GM19328 (cell line): Measurements from ENCODE around the gene BRD4.

Experiments
- ATAC-seq: cut with Tn5 transposase; IDR thresholded peaks from one replicate; pipeline ENCODE4 v1.9.1; 2021; ENCODE audit warnings: mild to moderate bottlenecking, moderate library complexity; ENCODE audit not compliant: unreplicated experiment

BRD4 gene

GRCh38 chr19:15251010-15251748 is 81.2 kb downstream of the BRD4 start:
- ATAC-seq = no peak

DNA sequence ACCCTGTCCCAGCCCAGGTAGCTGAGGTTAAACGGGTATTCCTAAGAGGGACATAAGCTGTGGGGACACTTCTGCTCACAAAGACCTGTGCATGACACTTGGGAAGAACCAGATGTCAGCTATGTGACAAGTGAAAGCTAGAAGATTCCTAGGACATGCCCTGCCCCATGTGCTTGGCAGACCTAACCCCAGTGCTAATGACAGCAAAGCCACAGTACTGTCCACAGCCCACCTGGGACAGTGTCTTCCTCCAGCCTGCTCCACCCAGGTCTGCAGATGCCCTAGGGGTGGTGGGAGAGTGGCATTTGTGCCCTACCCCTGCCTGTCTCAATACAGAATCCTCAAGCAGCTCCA is 81.7 kb downstream of the BRD4 start:
- no peak for ATAC-seq

DNA sequence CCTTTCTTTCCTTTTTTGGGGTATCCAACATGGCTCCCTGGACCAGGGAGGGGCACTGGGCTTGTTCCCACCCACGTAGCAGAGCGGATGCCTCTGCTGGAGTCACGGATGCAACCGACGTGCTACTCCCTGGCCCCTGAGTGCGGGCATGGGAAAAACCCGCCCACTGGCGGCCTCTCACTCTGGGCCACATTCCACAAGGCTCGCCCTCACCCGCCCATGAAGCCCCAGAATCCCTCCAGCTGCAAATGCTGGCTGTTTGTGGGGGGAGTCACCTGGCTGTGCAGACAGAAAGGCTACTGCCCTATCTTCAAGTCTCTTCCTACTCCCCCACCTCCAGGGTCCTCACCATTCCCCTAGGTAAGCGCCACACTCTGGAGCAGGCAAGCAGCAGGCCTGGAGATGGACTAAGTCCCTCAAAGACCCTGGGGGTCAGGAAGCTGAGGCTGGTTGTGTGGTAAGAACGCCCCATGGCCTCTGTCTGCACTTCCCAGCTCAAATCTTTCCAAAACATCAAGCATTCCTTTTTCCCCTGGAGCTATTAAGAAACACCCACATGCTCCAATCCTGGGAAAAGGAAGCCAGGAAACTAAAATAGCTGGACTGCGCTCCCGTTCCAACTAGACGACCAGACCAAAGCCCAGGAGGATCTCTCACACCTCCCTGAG is 82.2 kb downstream of the BRD4 start:
- no peak for ATAC-seq

GRCh38 chr19:15249528-15249874 is 82.8 kb downstream of the BRD4 start:
- ATAC-seq = no peak

- ATAC-seq = no peak
Measured at GRCh38 chr19:15248648-15249527, 83.5 kb downstream of the BRD4 start.

DNA sequence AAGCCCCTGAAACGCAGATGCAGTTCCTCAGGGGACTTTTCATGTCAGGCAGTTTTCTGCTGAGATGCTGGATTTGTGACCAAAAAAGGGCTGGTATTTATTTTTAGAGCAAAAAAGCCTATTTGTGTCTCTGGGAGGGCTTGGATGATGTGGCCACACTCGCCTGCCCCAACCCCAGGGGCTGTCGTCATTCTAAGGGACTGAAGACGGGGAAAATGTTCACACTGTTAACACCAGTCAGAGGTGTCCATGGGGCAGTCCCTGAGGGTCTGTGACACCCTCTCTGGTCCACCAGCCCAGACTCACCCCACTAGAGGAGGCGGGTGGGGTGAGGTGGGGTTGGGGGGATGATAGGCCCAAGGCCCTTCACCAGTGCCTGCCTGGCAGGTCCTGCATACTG is 84.2 kb downstream of the BRD4 start:
- no peak for ATAC-seq

DNA sequence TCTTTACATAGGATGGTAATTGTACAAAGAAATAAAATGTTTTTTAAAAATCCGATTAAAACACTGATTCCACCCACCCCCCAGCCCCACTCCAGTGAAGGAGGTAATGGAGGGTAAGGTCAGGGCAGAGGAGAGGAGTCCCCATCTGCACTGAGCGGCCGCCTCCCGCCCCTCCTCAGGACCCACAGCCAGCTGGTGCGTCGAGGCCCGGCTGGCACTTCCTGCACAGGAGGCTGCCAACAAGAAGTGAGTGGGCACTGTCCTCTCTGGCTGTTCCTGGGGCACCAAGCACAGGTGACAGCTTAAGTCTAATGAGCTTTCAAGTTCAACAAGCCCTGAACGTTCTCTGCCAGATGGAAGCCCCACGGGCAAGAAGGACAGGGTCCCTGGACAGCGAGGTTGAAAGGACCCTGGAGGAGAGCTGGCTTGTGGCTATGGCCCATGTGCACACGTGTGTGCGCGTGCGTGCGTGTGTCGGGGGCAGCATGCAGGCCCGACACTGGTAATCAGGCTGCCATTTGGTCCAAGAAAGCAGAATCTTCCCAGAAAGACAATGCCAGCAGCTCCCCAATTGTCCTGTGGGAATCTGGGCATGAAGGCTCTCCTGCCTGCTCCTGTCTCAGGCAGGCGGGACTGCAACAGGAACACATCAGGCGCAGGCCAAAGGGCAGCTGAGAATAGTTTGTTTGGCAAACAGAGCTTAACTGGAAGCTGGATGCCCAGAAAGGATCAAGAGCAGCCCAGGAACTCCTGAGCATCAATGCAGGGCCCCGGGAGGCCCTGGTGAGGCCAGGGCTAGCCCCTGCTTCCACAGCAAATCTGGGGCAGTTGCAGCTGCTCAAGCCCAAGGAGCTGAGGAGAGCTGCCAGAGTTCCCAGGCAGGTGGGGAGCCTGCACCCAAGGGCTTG is 85.0 kb downstream of the BRD4 start:
- ATAC-seq = no peak

DNA sequence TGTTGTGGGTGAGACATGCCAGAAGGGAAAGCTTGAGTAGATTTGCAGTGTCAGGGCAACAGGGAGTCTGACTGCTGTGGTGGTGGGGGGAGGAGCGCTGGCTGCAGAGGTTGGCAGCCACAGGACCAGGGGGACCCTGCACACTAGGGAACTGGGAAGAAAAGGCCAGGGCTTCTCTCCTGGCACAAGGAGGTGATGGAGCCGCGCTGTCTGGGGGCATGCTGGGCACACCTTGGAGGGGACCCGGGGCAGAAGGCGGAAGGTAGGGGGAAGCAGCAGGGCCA is 86.2 kb downstream of the BRD4 start:
- ATAC-seq = no peak

DNA sequence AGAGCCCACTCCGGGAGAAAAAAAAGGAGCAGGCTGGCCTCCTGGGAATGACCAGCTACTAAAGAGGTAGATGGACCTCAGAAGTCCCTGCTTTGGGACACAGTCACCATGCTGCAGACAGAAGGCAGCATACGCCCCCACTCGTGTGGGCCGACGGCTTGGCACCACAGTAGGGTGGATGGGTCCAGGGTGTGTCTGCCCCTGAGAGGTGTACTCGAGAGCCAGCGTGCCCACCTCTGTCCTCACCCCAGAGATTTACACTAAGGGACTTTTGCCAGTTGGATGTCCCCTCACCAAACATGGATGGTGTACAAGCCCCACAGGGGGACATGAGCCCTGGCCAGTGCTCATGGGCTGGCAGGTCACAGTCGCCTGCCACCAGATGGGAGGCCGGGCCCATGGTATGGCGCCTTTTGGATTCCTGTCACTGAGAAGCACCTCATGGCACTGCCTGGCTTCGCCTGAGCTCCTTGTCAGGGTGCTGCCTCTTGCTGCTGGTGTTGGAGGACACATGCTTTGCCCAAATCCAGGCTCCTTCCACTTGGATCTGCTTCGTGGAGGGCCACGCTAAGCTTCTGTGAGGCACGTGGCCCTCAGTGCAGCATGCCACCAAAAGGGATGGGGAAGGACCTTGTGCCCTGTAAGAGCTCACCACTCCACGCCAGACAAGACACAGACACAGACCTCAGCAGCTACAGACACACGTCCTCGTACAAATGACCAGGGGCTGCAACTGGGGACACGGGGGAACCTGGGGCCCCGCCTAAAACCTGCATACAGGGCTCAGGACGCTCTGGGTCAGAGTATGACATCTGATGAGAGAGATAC is 86.8 kb downstream of the BRD4 start:
- no peak for ATAC-seq

DNA sequence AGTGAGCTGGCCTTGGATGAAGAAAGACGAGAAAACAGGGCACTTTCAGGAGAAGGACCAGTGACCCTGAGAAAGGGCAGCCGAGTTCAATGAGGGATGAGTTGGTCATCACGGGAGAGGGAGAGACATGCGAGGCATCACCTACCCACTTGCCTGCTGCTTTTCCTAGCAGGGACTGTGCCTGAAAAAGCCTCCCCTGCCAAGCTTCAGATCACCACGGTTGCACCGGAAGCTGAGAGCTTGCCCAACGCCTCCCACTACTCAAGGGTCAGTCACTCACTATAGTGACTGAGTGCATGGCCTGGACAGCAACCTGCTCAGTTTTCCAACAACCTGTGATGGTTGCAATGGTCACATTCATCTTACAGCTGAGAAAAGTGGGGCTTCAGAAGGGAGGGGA is 87.5 kb downstream of the BRD4 start:
- ATAC-seq = no peak

GRCh38 chr19:15244106-15244803 is 88.1 kb downstream of the BRD4 start:
- no peak for ATAC-seq

DNA sequence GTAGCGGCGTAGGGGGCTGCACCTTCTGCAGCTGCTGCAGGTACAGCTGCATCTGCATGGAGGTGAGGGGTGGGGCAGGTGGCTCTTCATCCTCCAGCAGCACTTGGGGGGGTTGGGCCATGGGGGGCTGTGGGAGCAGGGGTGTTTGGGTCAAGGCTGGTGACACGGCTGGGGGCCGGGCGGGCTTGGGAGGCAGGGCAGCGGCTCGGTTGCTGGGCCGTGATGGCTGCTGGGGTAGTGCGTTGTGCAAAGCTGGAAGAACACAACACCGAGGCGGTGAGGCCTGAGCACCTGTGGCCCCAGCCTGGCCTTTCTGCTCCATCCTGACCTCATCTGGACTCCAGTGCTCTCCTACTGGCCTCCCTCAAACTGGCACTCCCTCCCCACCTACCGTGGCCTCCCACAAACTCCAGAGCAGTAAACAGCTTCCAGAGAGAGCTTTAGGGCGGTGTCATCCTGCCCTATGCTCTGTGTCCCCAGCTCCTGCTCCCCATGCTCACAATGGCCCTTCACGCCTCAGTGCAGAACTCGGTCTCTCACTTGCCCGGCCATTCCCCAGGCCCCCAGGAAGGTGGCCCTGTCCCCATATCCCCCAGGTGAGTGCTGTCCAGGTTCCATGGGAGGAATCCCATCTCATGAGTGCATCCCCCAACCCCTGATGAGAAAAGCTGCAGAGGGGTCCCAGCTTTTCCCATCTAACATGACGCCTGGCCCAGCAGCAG is 88.9 kb downstream of the BRD4 start:
- no peak for ATAC-seq

DNA sequence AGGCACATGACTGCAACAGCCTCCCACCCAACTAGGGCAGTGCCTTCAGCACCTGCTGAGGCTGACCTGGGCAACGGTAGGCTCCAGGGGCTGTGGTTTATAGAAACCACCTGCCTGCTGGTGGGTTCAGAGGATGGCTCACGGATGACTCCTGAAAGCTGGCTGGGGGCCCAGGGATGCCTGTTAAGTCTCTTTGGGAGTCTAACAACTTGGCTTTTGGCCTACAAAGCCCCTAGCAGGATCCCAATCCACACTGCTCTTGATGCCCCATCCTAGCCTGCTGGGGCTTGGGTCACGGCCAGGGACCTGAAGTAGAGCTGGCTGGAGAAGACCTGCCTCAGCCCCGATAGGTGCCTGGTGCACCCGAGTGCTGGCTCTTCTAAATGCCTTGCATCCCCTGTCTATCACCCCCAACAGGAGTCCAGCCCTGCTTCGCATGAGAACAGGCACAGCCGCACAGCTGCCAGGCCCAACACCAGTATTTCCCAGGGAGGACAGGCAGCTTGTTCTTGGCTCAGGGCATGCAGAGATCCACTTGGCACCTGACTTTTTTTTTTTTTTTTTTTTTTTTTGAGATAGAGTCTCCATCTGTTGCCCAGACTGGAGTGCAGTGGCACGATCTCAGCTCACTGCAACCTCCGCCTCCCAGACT is 91.0 kb downstream of the BRD4 start:
- no peak for ATAC-seq

DNA sequence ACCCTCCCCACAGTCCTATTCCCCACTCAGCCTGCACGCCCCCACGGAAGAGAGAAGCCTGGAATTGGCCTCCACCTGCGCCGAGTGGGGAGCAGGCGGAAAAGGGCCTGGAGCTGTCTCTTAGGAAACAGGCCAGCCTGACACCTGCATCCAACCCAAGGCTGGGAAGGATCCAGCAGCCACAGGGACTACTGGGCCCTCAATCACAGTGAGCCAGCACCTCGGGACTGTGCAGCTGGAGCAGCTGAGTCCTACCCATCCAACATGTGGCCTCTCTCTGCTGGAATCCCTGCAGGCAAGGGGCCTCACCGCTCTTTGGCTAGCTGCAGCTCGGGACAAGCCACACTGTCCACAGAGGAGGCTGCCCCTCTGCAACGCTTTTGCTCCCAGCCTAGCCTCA is 91.8 kb downstream of the BRD4 start:
- no peak for ATAC-seq

DNA sequence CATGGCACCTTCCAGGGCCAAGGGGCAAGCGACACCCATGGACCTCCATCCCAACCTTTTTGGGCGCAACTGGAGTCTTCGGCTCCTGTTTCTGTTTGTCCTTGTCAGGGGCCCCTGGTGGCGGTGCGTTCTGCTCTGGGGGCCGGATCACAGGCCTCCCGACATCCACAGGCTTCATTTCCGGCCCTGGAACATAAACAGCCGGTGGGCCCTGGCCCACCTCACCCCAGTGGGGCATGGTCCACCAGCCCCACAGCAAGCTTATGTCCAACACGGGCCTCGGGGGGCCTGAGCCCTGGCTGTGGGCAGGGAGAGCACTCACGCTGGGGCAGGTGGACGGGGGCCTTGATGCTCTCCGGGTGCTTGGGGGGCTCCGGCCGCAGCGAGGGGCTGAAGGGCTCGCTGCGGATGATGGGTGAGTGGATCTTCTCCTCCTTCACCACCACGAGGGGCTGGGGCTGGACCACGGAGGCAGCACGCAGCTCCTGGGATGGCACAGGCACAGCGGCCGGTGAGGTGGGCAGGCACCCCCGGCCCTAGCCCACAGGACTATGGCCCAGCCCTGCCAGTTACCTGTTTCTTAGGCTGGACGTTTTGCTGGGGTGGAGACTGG is 92.9 kb downstream of the BRD4 start:
- ATAC-seq = no peak

DNA sequence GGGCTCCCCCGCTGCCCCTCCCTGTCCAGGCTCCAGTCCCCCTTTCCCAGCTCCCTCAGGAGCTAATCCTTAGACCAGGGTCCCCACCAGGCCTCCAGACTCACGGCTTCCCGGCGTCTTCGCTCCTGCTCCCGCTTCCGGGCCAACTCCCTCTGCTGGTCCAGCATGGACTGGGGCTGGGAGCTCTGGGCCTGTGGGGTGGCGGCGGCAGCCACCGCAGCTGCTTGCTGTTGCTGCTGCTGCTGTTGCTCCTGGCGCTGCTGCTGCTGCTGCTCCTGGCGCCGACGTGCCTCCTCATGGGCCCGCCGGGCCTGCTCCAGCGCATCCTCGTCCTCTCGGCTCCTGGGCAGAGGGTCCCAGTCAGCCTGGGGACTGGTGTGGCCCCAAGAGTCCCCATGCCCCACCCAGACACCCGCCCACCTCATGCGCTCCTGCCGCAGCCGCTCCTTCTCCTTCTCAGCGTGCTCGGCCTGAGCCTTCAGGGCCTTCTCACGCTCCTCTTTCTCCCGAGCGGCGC is 93.6 kb downstream of the BRD4 start:
- ATAC-seq = no peak

GRCh38 chr19:15237759-15238638 is 94.3 kb downstream of the BRD4 start:
- no peak for ATAC-seq
